ENCODE measurements around the gene MAN2B2. TPM values are rescaled to one million over a fixed set of nuclear protein-coding genes. Genes with fewer than 3 reads are reported as not detected.

The MAN2B2 gene
- total and polyA plus RNA-seq, 9 of the 15 experiments (the other 6 are each of a cell fraction or from before 2014, with no cell fraction given) = 0.21 to 8.8 (median 3.7) TPM

- TF ChIP-seq EHMT2 (IDR thresholded peaks at IDR 0.05) (peak; percentile 71), ZNF592 (IDR thresholded peaks at IDR 0.05) (no peak), E2F4 (CRISPR knock-in tag; IDR thresholded peaks at IDR 0.05; ENCODE audit: low read depth) (no peak), ZNF23 (CRISPR knock-in tag; IDR thresholded peaks at IDR 0.05) (no peak), SIX5 (IDR thresholded peaks at IDR 0.05; ENCODE audit: borderline replicate concordance in 1 of 2, insufficient read depth in 1 of 2, low read depth in 1 of 2, low read length in 2 of 2) (peak; percentile 76 to 81), BCL6 (CRISPR knock-in tag; IDR thresholded peaks at IDR 0.05) (no peak), HMG20B (CRISPR knock-in tag; IDR thresholded peaks at IDR 0.05) (no peak), ZNF551 (CRISPR knock-in tag; IDR thresholded peaks at IDR 0.05) (no peak), XRCC3 (IDR thresholded peaks at IDR 0.05) (no peak), ATF4 (CRISPR knock-in tag; IDR thresholded peaks at IDR 0.05) (no peak), ZNF780A (CRISPR knock-in tag; IDR thresholded peaks at IDR 0.05) (no peak), FOXO4 (CRISPR knock-in tag; IDR thresholded peaks at IDR 0.05) (no peak)
These were observed 8.0 kb downstream of the MAN2B2 start (continued) for GRCh38 chr4:6582889-6583490.

Measured in K562 (cell line).